Stimulated activated effector memory CD8-positive, alpha-beta T cell treated with anti-CD3 and anti-CD28 coated beads, Interleukin-12 subunit alpha, Interleukin-12 subunit beta, amount 100 ng/mL, for 72 hours (primary cell): ENCODE measurements around the gene C19orf25.
"Not testable (repeated sequence)": the region's sequence is repeated elsewhere in the genome, so short reads cannot be mapped to it uniquely, and the experiment has no call there.

Experiments used
- ATAC-seq: fragments of 150-1000 bp; cut with Tn5 transposase; 2 replicates; pipeline ENCODE4 v1.10.0; 2021
- DNase-seq, 2 donors: peaks; one replicate each; pipeline ENCODE4 v3.0.0; 2021 to 2022; ENCODE audit warnings: low spot score in 2 of 2
- H3K27ac Mint-ChIP-seq: one replicate; pipeline ENCODE4 v1.8.0; 2022; ENCODE audit warnings: mild to moderate bottlenecking, mixed read lengths
- H3K36me3 Mint-ChIP-seq: one replicate; pipeline ENCODE4 v1.8.0; 2022; ENCODE audit warnings: mild to moderate bottlenecking, mixed read lengths
- H3K4me1 Mint-ChIP-seq: one replicate; pipeline ENCODE4 v1.8.0; 2022; ENCODE audit warnings: mixed read lengths
- H3K4me3 Mint-ChIP-seq: one replicate; pipeline ENCODE4 v1.8.0; 2022; ENCODE audit warnings: mild to moderate bottlenecking, mixed read lengths
- H3K9me3 Mint-ChIP-seq: one replicate; pipeline ENCODE4 v1.8.0; 2022; ENCODE audit warnings: mixed read lengths

The C19orf25 gene

GRCh38 chr19:1478934-1479707, at the start of gene C19orf25:
Gene C19orf25 (minus strand): TSS chr19:1479215. CDS start chr19:1478903, 312 bp downstream.
- peak within 1 kb of the TSS; percentile 93 for H3K4me3 Mint-ChIP-seq
- H3K36me3 Mint-ChIP-seq: peaks cover 25% of the 10 kb centered on the region
- peak within 1 kb of the TSS; percentile 95 for H3K27ac Mint-ChIP-seq
- H3K4me1 Mint-ChIP-seq: peaks cover 14% of the 10 kb centered on the region
- no peaks in the 10 kb centered on the region for H3K9me3 Mint-ChIP-seq
- ATAC-seq (peak; percentile 95), DNase-seq (peak; percentile 77 to 96)

GRCh38 chr19:1527650-1528309, 48.8 kb upstream of the C19orf25 start:
- H3K9me3 Mint-ChIP-seq: no peaks in the 10 kb centered on the region
- H3K4me3 Mint-ChIP-seq: no peak overlapping the region
- peaks cover 9% of the 10 kb centered on the region for H3K4me1 Mint-ChIP-seq
- no peak for DNase-seq
- H3K36me3 Mint-ChIP-seq: no peaks in the 10 kb centered on the region
- no peak for ATAC-seq
- H3K27ac Mint-ChIP-seq: no peak overlapping the region

- Mint-ChIP-seq H3K4me1 (peaks cover 9% of the 10 kb centered on the region), H3K27ac (no peak overlapping the region), H3K36me3 (no peaks in the 10 kb centered on the region), H3K9me3 (no peaks in the 10 kb centered on the region), H3K4me3 (no peak overlapping the region)
- no peak for ATAC-seq
- no peak for DNase-seq
These were observed 48.1 kb upstream of the C19orf25 start for GRCh38 chr19:1526979-1527649.

- no peak for DNase-seq
- peaks cover 9% of the 10 kb centered on the region for H3K4me1 Mint-ChIP-seq
These were observed 47.2 kb upstream of the C19orf25 start for GRCh38 chr19:1526066-1526778.

GRCh38 chr19:1525343-1525742, 46.3 kb upstream of the C19orf25 start:
- no peak for DNase-seq
- no peak overlapping the region for H3K4me3 Mint-ChIP-seq
- H3K27ac Mint-ChIP-seq: no peak overlapping the region
- no peak for ATAC-seq
- H3K9me3 Mint-ChIP-seq: no peaks in the 10 kb centered on the region
- H3K4me1 Mint-ChIP-seq: peaks cover 9% of the 10 kb centered on the region
- no peaks in the 10 kb centered on the region for H3K36me3 Mint-ChIP-seq

More at GRCh38 chr19:1526066-1526778, 47.2 kb upstream of the C19orf25 start:
- Mint-ChIP-seq H3K27ac (no peak overlapping the region), H3K4me3 (no peak overlapping the region), H3K9me3 (no peaks in the 10 kb centered on the region), H3K36me3 (no peaks in the 10 kb centered on the region)
- ATAC-seq: no peak

GRCh38 chr19:1524972-1525325, 45.9 kb upstream of the C19orf25 start:
- DNase-seq: no peak
- Mint-ChIP-seq H3K36me3 (no peaks in the 10 kb centered on the region), H3K27ac (no peak overlapping the region), H3K4me3 (no peak overlapping the region), H3K9me3 (no peaks in the 10 kb centered on the region), H3K4me1 (peaks cover 9% of the 10 kb centered on the region)
- no peak for ATAC-seq

- Mint-ChIP-seq H3K4me1 (peaks cover 9% of the 10 kb centered on the region), H3K4me3 (no peak overlapping the region)
These were observed 45.4 kb upstream of the C19orf25 start for GRCh38 chr19:1524287-1524971.

GRCh38 chr19:1523412-1524286, 44.6 kb upstream of the C19orf25 start, which contains the start of gene PLK5:
Gene PLK5 (plus strand): TSS chr19:1524077. CDS start chr19:1526997, 2,920 bp downstream.
- Mint-ChIP-seq H3K9me3 (no peaks in the 10 kb centered on the region), H3K27ac (no peak within 1 kb of the TSS), H3K4me3 (no peak within 1 kb of the TSS), H3K4me1 (peaks cover 9% of the 10 kb centered on the region), H3K36me3 (no peaks in the 10 kb centered on the region)
- ATAC-seq: no peak
- no peak for DNase-seq

More at GRCh38 chr19:1524287-1524971, 45.4 kb upstream of the C19orf25 start:
- no peaks in the 10 kb centered on the region for H3K9me3 Mint-ChIP-seq
- no peak overlapping the region for H3K27ac Mint-ChIP-seq
- no peaks in the 10 kb centered on the region for H3K36me3 Mint-ChIP-seq
- DNase-seq: no peak
- ATAC-seq: no peak

- DNase-seq: no peak
- no peak overlapping the region for H3K4me3 Mint-ChIP-seq
- H3K4me1 Mint-ChIP-seq: peaks cover 9% of the 10 kb centered on the region
- no peak for ATAC-seq
- no peaks in the 10 kb centered on the region for H3K9me3 Mint-ChIP-seq
- H3K27ac Mint-ChIP-seq: no peak overlapping the region
- no peaks in the 10 kb centered on the region for H3K36me3 Mint-ChIP-seq
These were observed 43.8 kb upstream of the C19orf25 start for GRCh38 chr19:1522838-1523237.

- DNase-seq: no peak
- Mint-ChIP-seq H3K36me3 (no peaks in the 10 kb centered on the region), H3K27ac (no peak overlapping the region), H3K4me3 (no peak overlapping the region), H3K4me1 (peaks cover 9% of the 10 kb centered on the region), H3K9me3 (no peaks in the 10 kb centered on the region)
- no peak for ATAC-seq
These were observed 43.0 kb upstream of the C19orf25 start for GRCh38 chr19:1522061-1522460.

- Mint-ChIP-seq H3K9me3 (no peaks in the 10 kb centered on the region), H3K4me3 (no peak overlapping the region), H3K36me3 (no peaks in the 10 kb centered on the region), H3K27ac (no peak overlapping the region), H3K4me1 (peaks cover 9% of the 10 kb centered on the region)
- ATAC-seq (no peak), DNase-seq (no peak)
These were observed 42.6 kb upstream of the C19orf25 start for GRCh38 chr19:1521636-1522035.

- Mint-ChIP-seq H3K4me3 (no peak overlapping the region), H3K27ac (no peak overlapping the region), H3K9me3 (no peaks in the 10 kb centered on the region), H3K36me3 (no peaks in the 10 kb centered on the region), H3K4me1 (peaks cover 9% of the 10 kb centered on the region)
- ATAC-seq (peak; percentile 19), DNase-seq (no peak)
These were observed 41.3 kb upstream of the C19orf25 start for GRCh38 chr19:1520203-1520780.

- not testable (repeated sequence) for H3K27ac Mint-ChIP-seq, H3K4me1 Mint-ChIP-seq, H3K4me3 Mint-ChIP-seq, H3K36me3 Mint-ChIP-seq, ATAC-seq, DNase-seq, H3K9me3 Mint-ChIP-seq
These were observed 40.8 kb upstream of the C19orf25 start for GRCh38 chr19:1519802-1520201.

- no peak for ATAC-seq
- no peak for DNase-seq
- H3K36me3 Mint-ChIP-seq: peaks cover 8% of the 10 kb centered on the region
- peaks cover 6% of the 10 kb centered on the region for H3K4me1 Mint-ChIP-seq
- no peaks in the 10 kb centered on the region for H3K9me3 Mint-ChIP-seq
- H3K27ac Mint-ChIP-seq: no peak overlapping the region
- H3K4me3 Mint-ChIP-seq: no peak overlapping the region
These were observed 39.5 kb upstream of the C19orf25 start for GRCh38 chr19:1518471-1518870.
